ENCODE results near the gene SLC32A1.

SLC32A1 gene

GRCh38 chr20:38759106-38759505 is 34.8 kb downstream of the SLC32A1 start:
- no peak overlapping the region for H3K4me3 Mint-ChIP-seq
- H3K36me3 Mint-ChIP-seq (ENCODE audit: low read depth), result peaks cover 75% of the 10 kb centered on the region
- TF ChIP-seq CTCF (IDR thresholded peaks at IDR 0.05), result no peak
- no peak for DNase-seq
- no peaks in the 10 kb centered on the region for H3K9me3 Mint-ChIP-seq
- no peaks in the 10 kb centered on the region for H3K27me3 Mint-ChIP-seq (ENCODE audit: low read depth, poor library complexity)
- no peak overlapping the region for H3K27ac Mint-ChIP-seq
- peaks cover 16% of the 10 kb centered on the region for H3K4me1 Mint-ChIP-seq

- peaks cover 7% of the 10 kb centered on the region for H3K4me1 Mint-ChIP-seq
- H3K36me3 Mint-ChIP-seq (ENCODE audit: low read depth), result peaks cover 73% of the 10 kb centered on the region
- H3K27ac Mint-ChIP-seq, result no peak overlapping the region
- no peak overlapping the region for H3K4me3 Mint-ChIP-seq
- no peaks in the 10 kb centered on the region for H3K9me3 Mint-ChIP-seq
- TF ChIP-seq CTCF (IDR thresholded peaks at IDR 0.05), result no peak
- H3K27me3 Mint-ChIP-seq (ENCODE audit: low read depth, poor library complexity), result no peaks in the 10 kb centered on the region
- DNase-seq, result no peak
Observed at GRCh38 chr20:38760978-38761377, 36.7 kb downstream of the SLC32A1 start.

- no peak for DNase-seq
- Mint-ChIP-seq H3K36me3 (ENCODE audit: low read depth) (peaks cover 76% of the 10 kb centered on the region), H3K4me1 (peaks cover 7% of the 10 kb centered on the region), H3K4me3 (no peak overlapping the region), H3K27ac (no peak overlapping the region), H3K27me3 (ENCODE audit: low read depth, poor library complexity) (no peaks in the 10 kb centered on the region), H3K9me3 (no peaks in the 10 kb centered on the region)
- no peak for TF ChIP-seq CTCF (IDR thresholded peaks at IDR 0.05)
Observed at GRCh38 chr20:38762174-38762573, 37.9 kb downstream of the SLC32A1 start.

GRCh38 chr20:38763616-38764015 is 39.3 kb downstream of the SLC32A1 start:
- no peaks in the 10 kb centered on the region for H3K9me3 Mint-ChIP-seq
- H3K36me3 Mint-ChIP-seq (ENCODE audit: low read depth), result peaks cover 84% of the 10 kb centered on the region
- TF ChIP-seq CTCF (IDR thresholded peaks at IDR 0.05), result no peak
- H3K27me3 Mint-ChIP-seq (ENCODE audit: low read depth, poor library complexity), result no peaks in the 10 kb centered on the region
- H3K4me3 Mint-ChIP-seq, result no peak overlapping the region
- peaks cover 7% of the 10 kb centered on the region for H3K4me1 Mint-ChIP-seq
- DNase-seq, result no peak
- no peak overlapping the region for H3K27ac Mint-ChIP-seq

- no peak for TF ChIP-seq CTCF (IDR thresholded peaks at IDR 0.05)
- H3K4me1 Mint-ChIP-seq, result peaks cover 7% of the 10 kb centered on the region
- H3K4me3 Mint-ChIP-seq, result no peak overlapping the region
- peaks cover 82% of the 10 kb centered on the region for H3K36me3 Mint-ChIP-seq (ENCODE audit: low read depth)
- no peak for DNase-seq
- no peak overlapping the region for H3K27ac Mint-ChIP-seq
- no peaks in the 10 kb centered on the region for H3K9me3 Mint-ChIP-seq
- H3K27me3 Mint-ChIP-seq (ENCODE audit: low read depth, poor library complexity), result no peaks in the 10 kb centered on the region
Observed at GRCh38 chr20:38764567-38765318, 40.5 kb downstream of the SLC32A1 start.

- H3K4me1 Mint-ChIP-seq, result peaks cover 7% of the 10 kb centered on the region
- no peaks in the 10 kb centered on the region for H3K27me3 Mint-ChIP-seq (ENCODE audit: low read depth, poor library complexity)
- no peak for DNase-seq
- H3K36me3 Mint-ChIP-seq (ENCODE audit: low read depth), result peaks cover 73% of the 10 kb centered on the region
- H3K9me3 Mint-ChIP-seq, result no peaks in the 10 kb centered on the region
- no peak overlapping the region for H3K27ac Mint-ChIP-seq
- TF ChIP-seq CTCF (IDR thresholded peaks at IDR 0.05), result no peak
- no peak overlapping the region for H3K4me3 Mint-ChIP-seq
Observed at GRCh38 chr20:38766071-38766470, 41.8 kb downstream of the SLC32A1 start.
